Nephron progenitor cell (in vitro differentiated cells): ENCODE results near the gene BMF.

Source experiments
- DNase-seq: peaks from one replicate; pipeline ENCODE4 v3.0.0; 2021
- H3K27ac Mint-ChIP-seq: 2 replicates; pipeline ENCODE4 v1.8.0; 2021; ENCODE audit warnings: mild to moderate bottlenecking, moderate library complexity, mixed read lengths
- H3K27me3 Mint-ChIP-seq: 2 replicates; pipeline ENCODE4 v1.8.0; 2021; ENCODE audit warnings: mild to moderate bottlenecking, low read depth, mixed read lengths; ENCODE audit not compliant: poor library complexity
- H3K36me3 Mint-ChIP-seq: 2 replicates; pipeline ENCODE4 v1.8.0; 2021; ENCODE audit warnings: low read depth, mixed read lengths
- H3K4me1 Mint-ChIP-seq: 2 replicates; pipeline ENCODE4 v1.8.0; 2021; ENCODE audit warnings: mixed read lengths
- H3K4me3 Mint-ChIP-seq: 2 replicates; pipeline ENCODE4 v1.8.0; 2021; ENCODE audit warnings: mild to moderate bottlenecking, moderate library complexity, mixed read lengths
- H3K9me3 Mint-ChIP-seq: 2 replicates; pipeline ENCODE4 v1.8.0; 2021; ENCODE audit warnings: mild to moderate bottlenecking, moderate library complexity, mixed read lengths
- TF ChIP-seq, protein P1 (sequence below): fragments of 200-600 bp; sonication (generic); IDR thresholded peaks from 2 replicates; pipeline ENCODE4 v1.5.0; 2021; ENCODE audit warnings: antibody characterized with exemption

Gene BMF

DNA sequence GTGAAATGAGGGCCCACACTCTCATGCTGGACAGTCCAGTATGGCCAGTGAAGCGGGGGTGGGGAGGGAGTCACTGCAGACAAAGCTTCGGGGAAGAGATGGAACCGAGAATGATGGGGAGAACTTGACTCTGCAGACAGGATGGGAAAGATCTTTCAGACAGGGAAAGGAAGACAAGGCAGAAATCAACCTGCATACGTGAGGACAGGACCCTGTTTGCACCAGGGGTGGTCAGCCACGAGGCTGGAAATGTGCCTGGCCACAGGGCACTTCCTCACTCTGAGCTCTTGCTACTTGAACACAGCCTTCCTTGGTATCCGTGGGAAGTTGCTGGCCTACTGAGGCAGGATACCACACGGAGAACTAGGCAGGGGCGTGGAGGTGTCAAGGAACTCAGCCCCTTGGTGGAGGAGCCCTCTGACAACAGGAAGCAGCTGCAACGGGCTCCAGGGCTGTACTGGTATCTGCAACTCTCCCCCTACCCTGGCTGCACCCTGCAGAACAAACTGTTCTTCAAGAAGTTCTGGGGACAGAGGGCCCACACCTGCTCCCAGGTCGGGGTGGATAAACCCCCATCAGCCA, 60.4 kb downstream of the BMF start:
- Mint-ChIP-seq H3K27ac (peak overlapping the region; percentile 95), H3K4me3 (peak overlapping the region; percentile 47), H3K36me3 (no peaks in the 10 kb centered on the region), H3K4me1 (peaks cover 94% of the 10 kb centered on the region), H3K27me3 (peaks cover 4% of the 10 kb centered on the region), H3K9me3 (no peaks in the 10 kb centered on the region)
- TF ChIP-seq, protein P1, sequence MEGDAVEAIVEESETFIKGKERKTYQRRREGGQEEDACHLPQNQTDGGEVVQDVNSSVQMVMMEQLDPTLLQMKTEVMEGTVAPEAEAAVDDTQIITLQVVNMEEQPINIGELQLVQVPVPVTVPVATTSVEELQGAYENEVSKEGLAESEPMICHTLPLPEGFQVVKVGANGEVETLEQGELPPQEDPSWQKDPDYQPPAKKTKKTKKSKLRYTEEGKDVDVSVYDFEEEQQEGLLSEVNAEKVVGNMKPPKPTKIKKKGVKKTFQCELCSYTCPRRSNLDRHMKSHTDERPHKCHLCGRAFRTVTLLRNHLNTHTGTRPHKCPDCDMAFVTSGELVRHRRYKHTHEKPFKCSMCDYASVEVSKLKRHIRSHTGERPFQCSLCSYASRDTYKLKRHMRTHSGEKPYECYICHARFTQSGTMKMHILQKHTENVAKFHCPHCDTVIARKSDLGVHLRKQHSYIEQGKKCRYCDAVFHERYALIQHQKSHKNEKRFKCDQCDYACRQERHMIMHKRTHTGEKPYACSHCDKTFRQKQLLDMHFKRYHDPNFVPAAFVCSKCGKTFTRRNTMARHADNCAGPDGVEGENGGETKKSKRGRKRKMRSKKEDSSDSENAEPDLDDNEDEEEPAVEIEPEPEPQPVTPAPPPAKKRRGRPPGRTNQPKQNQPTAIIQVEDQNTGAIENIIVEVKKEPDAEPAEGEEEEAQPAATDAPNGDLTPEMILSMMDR: no peak
- peak; percentile 44 for DNase-seq

DNA sequence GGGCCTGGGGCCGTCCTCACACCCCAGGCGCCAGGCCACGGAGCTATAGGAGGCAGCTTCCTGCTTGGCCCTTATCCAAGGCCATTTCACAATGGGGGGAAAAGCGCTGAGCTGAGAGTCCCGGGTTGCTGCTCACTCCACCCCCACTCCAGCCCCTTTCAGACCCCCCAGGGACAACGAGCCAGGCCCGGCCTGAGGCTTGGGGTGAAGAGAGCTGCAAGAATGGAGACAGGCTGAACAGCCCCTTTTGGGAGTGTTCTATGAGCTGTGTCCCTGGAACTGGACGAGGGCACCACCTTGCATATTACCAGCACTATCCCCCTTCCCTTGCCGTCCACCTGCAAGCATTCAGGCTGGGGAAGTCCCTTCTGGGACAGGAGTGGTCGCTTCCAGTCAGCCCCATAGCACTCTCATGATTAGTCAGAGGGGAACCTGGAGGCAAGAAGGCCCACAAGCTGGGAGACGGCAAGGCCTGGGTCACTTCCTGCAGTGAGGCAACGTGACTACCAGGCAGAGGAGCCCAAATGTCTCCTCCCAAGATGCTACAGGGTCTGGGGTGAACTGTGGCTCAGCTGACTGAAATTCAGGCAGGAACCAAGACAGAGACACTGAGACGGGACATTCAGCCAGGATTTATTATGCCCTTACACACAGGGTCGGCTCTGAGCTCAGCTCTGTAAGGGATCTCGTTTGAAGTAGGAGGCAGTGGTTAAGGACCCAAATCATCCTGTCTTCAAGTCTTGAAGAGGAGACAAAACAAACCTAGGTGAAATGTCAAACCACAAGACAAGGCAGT, 61.1 kb downstream of the BMF start:
- DNase-seq: no peak
- Mint-ChIP-seq H3K9me3 (no peaks in the 10 kb centered on the region), H3K4me1 (peaks cover 94% of the 10 kb centered on the region), H3K36me3 (no peaks in the 10 kb centered on the region), H3K27ac (peak overlapping the region; percentile 95), H3K4me3 (peak overlapping the region; percentile 47), H3K27me3 (no peaks in the 10 kb centered on the region)
- TF ChIP-seq, protein P1: no peak

DNA sequence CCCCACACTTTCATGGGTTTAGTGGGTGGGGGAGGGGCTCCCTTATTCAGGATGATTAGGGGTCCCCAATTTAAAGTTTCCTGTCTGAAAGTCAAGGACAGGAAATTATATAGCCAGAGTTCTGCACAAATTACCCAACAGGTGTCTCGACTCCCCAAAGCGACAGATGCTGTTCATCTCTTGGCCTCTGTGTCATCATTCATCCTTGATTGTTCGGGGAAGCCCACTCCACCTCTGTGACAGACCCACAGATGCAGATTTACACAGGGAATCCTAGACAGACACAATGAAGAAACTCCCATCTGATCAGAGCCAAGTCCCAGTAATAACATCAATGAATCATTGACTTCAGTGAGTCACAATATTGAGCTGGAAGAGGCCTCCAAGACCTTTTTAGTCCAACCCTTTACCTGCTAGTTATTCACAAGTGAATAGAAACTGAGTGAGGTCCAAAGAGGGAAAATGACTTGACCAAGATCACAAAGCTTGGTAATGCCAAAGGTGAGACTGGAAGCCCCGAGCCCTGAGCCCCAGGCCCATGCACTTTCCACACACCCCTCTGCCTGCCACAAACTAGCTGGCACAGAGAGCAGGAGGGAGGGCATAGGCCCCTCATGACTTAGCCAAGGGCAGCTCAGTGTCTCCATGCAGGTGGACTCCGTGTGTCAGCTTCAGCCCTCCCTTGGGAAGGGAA, 61.8 kb downstream of the BMF start:
- H3K9me3 Mint-ChIP-seq: no peaks in the 10 kb centered on the region
- no peak overlapping the region for H3K4me3 Mint-ChIP-seq
- TF ChIP-seq, protein P1: no peak
- no peaks in the 10 kb centered on the region for H3K36me3 Mint-ChIP-seq
- peaks cover 87% of the 10 kb centered on the region for H3K4me1 Mint-ChIP-seq
- no peaks in the 10 kb centered on the region for H3K27me3 Mint-ChIP-seq
- H3K27ac Mint-ChIP-seq: peak overlapping the region; percentile 95
- DNase-seq: no peak

DNA sequence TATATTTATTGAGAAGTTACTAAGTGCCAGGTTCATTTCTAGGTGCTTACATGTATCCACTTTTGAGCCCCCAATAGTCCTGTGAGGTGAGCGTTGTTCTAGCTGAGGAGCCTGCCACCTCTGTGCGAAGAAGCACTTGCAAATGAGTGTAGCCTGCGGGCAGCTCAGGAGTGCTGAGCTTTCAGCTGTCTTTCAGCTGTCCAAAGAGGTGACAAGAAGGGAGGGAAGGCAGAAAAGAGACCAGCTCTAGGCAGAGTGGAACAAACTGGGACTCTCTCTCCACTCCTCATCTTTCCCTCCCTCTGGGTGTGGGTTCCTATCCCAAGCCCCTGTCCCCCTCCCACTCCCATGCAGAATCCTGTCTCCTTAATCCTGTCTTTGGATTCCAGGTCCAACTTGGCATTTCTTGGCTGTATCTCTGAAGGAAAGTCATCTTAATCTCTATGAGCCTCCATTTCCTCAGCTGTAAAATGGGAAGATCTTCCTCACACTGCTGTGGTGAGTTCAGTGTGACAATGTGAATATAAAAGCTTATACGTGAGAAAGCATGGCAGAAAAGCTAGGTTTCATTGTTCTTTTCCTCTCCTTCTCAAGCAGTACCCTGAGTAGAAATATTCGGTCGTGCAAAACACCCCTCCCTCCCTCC, 63.0 kb downstream of the BMF start:
- Mint-ChIP-seq H3K4me3 (peak overlapping the region; percentile 54), H3K9me3 (no peaks in the 10 kb centered on the region)

DNA sequence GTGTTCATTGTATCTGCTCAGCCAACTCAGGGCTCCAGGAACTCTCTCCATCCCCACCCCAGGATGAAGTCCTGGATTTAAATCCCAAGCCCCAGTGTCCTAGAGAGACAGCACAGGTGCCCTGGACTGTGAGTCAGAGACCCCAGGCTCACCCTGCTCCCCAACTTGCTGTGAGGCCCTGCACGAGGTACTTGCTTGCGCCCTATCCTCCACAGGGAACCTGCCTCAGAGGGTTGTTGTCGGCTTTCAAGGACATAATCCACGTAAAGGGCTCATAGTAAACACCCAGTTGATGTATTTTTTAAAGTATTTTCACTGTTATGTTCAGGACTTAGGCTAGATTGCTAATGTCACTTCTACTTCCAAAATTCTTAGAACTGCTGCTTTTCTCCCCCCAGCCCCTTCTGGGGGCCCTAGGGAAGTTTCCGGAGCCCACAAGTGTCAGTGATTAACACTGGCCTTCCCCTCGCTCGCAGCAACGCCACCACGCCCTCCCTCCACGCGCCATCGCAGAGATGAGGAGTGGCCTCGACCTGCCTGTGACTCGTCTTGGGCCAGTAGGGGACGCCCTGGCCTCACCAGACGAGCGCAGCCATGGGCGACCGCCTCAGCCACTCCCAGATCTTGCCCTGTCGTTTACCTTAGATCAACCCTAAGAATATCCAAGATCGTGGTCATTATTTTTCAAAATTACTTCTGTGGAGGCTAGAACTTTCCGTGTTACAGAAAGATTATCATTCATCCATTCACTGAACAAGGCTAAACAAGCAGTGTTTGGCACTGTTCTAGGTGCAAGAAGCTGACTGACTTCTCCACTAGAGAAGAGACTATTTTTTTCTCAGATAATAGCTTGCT, 63.7 kb downstream of the BMF start:
- Mint-ChIP-seq H3K27me3 (no peaks in the 10 kb centered on the region), H3K36me3 (no peaks in the 10 kb centered on the region), H3K27ac (peak overlapping the region; percentile 16), H3K4me1 (peaks cover 89% of the 10 kb centered on the region), H3K9me3 (no peaks in the 10 kb centered on the region), H3K4me3 (peak overlapping the region; percentile 54)
- DNase-seq: peak; percentile 87
- TF ChIP-seq, protein P1: peak; percentile 89

More for the DNA sequence above, 63.0 kb downstream of the BMF start:
- H3K27me3 Mint-ChIP-seq: no peaks in the 10 kb centered on the region
- TF ChIP-seq, protein P1: no peak
- DNase-seq: no peak
- H3K4me1 Mint-ChIP-seq: peaks cover 87% of the 10 kb centered on the region
- no peaks in the 10 kb centered on the region for H3K36me3 Mint-ChIP-seq
- H3K27ac Mint-ChIP-seq: no peak overlapping the region
